ENCODE measurements around the gene SIPA1L3. TPM values are rescaled to one million over a fixed set of nuclear protein-coding genes. Genes with fewer than 3 reads are reported as not detected.

SIPA1L3 gene
- total and polyA plus RNA-seq, 10 of the 15 experiments (the other 5 are each of a cell fraction or from before 2014, with no cell fraction given): 0.24 to 66.2 (median 19.1) TPM

- Histone ChIP-seq H3K9me3 (replicated peaks; ENCODE audit: control insufficient read depth, insufficient read depth, low read length) (no peaks in the 10 kb centered on the region; the same call in 2 of the 3 replicates), H4K20me1 (ENCODE audit: control insufficient read depth, insufficient read depth) (no peaks in the 10 kb centered on the region), H2AFZ (ENCODE audit: control insufficient read depth, low read depth, low read length) (no peak overlapping the region), H3K4me2 (ENCODE audit: control insufficient read depth, insufficient read depth) (no peak overlapping the region), H3K79me2 (ENCODE audit: control insufficient read depth, insufficient read depth, low read length) (peaks cover 38% of the 10 kb centered on the region), H3K36me3 (ENCODE audit: control insufficient read depth in 2 of 2, insufficient read depth in 2 of 2, low read length in 1 of 2) (peaks cover 2 to 9% of the 10 kb centered on the region in 2 experiments), H3K27ac (ENCODE audit: control insufficient read depth, insufficient read depth) (no peak overlapping the region), H3K27me3 (replicated peaks in 1 of 2; ENCODE audit: control insufficient read depth in 2 of 2, insufficient read depth in 2 of 2, low read length in 1 of 2) (no peaks in the 10 kb centered on the region), H3K9ac (ENCODE audit: control insufficient read depth, insufficient read depth, low read length) (no peak overlapping the region), H3K4me3 (no peak overlapping the region), H3K4me1 (ENCODE audit: control insufficient read depth, insufficient read depth, low read length) (peaks cover 39% of the 10 kb centered on the region)
- POLR2A ChIA-PET: interaction anchor here (1.4 kb wide), 1 partner anchor 14 kb away, joined by 3 read pairs; no protein-coding TSS in a partner anchor
- 96% methylated on average over 4 of the region's 4 CpGs for WGBS (ENCODE audit: insufficient coverage, insufficient replicate concordance, low lambda C conversion rate, missing lambda C conversion rate)
- ATAC-seq (no peak), FAIRE-seq (no peak), DNase-seq (ENCODE audit: low read depth, low spot score) (no peak)
- BruUV-seq (replicated peaks): no TSS peak
- CTCF ChIA-PET: interaction anchor here (2.7 kb wide), 1 partner anchor 16 kb away, joined by 14 read pairs; no protein-coding TSS in a partner anchor
- TF ChIP-seq MYC (IDR thresholded peaks at IDR 0.05; ENCODE audit: insufficient read depth, insufficient read length, insufficient replicate concordance, low read length, severe bottlenecking): no peak
- no peak for TF ChIP-seq JUNB (IDR thresholded peaks at IDR 0.05)
- TF ChIP-seq E4F1 (IDR thresholded peaks at IDR 0.05; ENCODE audit: borderline replicate concordance, partially characterized antibody): no peak
- no peak for TF ChIP-seq POLR2AphosphoS2 (IDR thresholded peaks at IDR 0.05; ENCODE audit: low read depth, low read length)
- TF ChIP-seq NBN (IDR thresholded peaks at IDR 0.05): no peak
- no peak for TF ChIP-seq BCLAF1 (IDR thresholded peaks at IDR 0.05)
- no peak for TF ChIP-seq ATF2 (IDR thresholded peaks at IDR 0.05; ENCODE audit: low read length)
- TF ChIP-seq SUZ12 (IDR thresholded peaks at IDR 0.05; ENCODE audit: unreplicated experiment): no peak
- TF ChIP-seq IKZF2 (IDR thresholded peaks at IDR 0.05): no peak
- no peak for TF ChIP-seq IRF5 (IDR thresholded peaks at IDR 0.05; ENCODE audit: borderline replicate concordance)
- intact Hi-C loops (cut with micrococcal nuclease; ENCODE audit: unreplicated experiment) (no loop called here), in situ Hi-C loops (cut with MboI) (no loop called here)
- SMC1A ChIA-PET (ENCODE audit: uncharacterized antibody, unreplicated experiment): interaction anchor here (1.1 to 6.4 kb wide), 3 partner anchors 14 to 127 kb away, joined by 4 to 74 read pairs (median 5); no protein-coding TSS in a partner anchor
- RAD21 ChIA-PET (ENCODE audit: unreplicated experiment): interaction anchor here (3.7 to 6.1 kb wide), 2 partner anchors 15 to 125 kb away, joined by 23 to 55 read pairs; partner anchors contain the start of genes SIPA1L3 and WDR87
These were observed 125.1 kb downstream of the SIPA1L3 start for GRCh38 chr19:38032151-38032550.

Data from GM12878 (cell line).